ENCODE measurements around the gene LAMB2. TPM values are rescaled to one million over a fixed set of nuclear protein-coding genes. Genes with fewer than 3 reads are reported as not detected.

The LAMB2 gene
- total RNA-seq, 1 experiment from 2014 or later, result 43.6 TPM

DNA sequence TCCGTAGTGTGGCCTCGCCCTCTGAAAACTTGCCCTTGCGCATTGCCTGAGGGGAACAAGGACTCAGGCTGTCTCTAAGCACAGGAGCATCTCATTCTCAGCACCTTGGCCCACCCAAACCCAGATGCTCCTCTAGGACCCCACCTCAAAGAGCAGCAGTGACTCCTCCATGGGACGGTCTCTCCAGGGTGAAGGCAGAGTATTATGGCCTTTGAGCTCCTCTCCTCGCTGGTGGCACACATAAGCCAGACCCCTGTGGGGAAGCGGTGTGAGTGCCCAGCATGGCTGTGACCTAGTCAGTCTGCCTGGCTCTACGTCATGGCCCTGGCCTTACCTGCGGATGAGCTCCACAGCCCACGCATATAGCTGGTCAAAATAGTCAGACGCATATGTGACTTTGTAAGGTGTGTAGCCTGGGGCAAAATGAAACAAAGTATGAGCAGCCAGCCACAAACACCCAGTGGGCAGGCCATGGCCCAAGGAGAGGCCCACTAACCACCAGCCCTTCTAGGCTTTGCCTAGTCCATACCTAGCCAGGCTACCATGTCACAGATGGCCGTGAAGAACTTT lies 32.7 kb downstream of the LAMB2 start:
- in situ Hi-C loops (cut with HindIII; ENCODE audit: low pct_unique_long_range_greater_than_20kb, low sequenced_read_pairs), result no loop called here
- no peak for DNase-seq (ENCODE audit: low read depth, low spot score)

DNA sequence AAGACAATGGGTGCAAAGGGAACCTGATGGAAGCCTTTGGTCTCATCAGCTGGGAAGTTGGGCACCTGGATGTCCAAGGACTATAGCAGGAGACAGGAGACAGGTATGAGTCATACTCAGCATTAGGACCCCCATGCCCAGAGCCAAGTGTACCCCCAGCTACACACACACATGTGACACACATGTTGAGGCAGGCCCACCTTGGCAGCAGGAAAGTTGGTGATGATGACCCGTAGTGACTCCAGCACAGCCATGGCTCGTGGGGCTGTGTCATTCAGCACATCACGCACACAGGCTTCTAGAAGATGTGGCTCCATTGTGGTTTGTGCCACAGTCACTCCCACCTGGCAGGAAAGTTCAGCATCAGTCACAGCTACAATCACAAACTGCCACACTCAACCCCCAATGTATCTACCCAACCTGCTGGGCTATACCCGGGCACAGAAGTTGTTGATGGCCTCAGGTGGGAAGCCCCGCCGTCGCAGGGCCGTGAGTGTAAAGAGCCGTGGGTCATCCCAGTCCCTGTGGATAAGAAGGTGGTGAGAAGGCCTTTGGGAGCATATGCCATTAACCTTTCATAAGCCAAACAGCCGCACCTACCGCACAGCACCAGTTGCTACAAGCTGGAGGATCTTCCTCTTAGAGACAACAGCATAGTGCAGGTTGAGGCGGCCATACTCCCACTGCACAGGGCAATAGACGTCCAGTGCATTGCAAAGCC lies 33.8 kb downstream of the LAMB2 start:
- in situ Hi-C loops (cut with HindIII; ENCODE audit: low pct_unique_long_range_greater_than_20kb, low sequenced_read_pairs), result no loop called here

DNA sequence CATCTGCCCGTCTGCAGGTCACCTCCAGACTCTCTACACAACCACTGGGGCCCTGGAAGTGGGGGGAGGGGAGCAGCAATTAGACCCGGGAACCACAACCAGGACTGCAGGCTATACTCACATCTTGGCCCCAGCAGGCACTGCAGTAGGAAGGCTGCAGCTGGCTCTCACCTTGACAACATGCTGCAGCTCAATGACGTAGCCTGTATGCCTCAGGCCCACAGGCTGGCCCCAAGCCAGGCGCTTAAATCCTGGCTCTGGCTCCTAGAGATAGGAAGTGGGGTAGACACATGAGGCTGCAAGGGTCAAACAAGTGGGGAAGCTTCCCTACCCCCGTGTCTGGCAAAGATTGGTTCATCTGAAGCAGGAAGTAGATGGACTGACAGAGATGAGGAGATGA lies 34.4 kb downstream of the LAMB2 start:
- in situ Hi-C loops (cut with HindIII; ENCODE audit: low pct_unique_long_range_greater_than_20kb, low sequenced_read_pairs), result no loop called here
- no peak for DNase-seq (ENCODE audit: low read depth, low spot score)

More for the DNA sequence above, 33.8 kb downstream of the LAMB2 start:
- DNase-seq (ENCODE audit: low read depth, low spot score), result no peak

DNA sequence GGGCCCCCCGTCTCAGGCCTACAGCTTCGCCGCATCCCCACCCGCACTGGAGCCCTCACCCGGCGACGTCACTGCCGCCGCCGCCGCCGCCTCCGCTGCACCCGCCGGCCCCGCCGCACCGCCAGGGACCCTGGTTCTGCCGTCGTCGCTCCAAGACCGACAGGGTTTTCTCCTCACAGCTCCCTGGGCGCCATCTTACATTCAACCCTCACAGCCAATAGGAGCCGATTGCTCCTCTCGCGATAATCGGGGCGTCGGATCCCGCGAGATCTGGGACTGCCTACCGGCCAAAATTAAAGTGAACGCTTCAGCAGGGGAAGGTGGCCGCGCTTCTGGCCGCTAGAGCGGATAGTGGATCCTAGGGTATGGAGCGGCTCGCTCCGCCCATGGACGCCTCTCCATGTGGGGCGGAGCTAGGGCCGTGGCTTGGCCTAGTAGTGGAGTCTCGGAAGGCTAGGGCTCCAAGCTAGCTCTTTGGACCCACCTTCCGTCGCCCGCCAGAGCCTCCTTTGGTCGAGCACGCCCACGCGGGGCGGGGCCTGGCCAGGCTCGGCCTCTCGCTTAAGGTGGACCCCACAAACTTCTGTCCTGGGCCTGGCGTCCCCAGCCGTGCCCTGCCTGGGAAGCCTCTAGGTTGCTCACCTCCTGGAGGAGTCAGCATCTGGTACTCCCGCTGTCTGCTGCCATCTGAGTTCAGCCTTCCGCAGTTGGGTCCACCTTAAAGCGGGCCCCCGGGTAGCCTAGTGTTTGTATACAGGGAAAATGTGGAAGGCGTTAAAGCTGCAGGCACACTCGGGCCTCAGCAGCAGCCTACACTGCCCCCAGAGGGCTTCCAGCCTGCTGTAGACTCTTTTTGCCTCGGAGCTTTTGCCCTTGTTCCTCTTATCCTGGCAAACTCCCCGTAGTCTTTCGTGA lies 38.7 kb downstream of the LAMB2 start, which contains the start of gene QRICH1:
Gene QRICH1 (minus strand): TSS at position 219 of the 915 bp plus-strand sequence. CDS start 17,054 bp downstream, outside the sequence.
- in situ Hi-C loops (cut with HindIII; ENCODE audit: low pct_unique_long_range_greater_than_20kb, low sequenced_read_pairs), result no loop called here
- DNase-seq (ENCODE audit: low read depth, low spot score), result peak; percentile 99

DNA sequence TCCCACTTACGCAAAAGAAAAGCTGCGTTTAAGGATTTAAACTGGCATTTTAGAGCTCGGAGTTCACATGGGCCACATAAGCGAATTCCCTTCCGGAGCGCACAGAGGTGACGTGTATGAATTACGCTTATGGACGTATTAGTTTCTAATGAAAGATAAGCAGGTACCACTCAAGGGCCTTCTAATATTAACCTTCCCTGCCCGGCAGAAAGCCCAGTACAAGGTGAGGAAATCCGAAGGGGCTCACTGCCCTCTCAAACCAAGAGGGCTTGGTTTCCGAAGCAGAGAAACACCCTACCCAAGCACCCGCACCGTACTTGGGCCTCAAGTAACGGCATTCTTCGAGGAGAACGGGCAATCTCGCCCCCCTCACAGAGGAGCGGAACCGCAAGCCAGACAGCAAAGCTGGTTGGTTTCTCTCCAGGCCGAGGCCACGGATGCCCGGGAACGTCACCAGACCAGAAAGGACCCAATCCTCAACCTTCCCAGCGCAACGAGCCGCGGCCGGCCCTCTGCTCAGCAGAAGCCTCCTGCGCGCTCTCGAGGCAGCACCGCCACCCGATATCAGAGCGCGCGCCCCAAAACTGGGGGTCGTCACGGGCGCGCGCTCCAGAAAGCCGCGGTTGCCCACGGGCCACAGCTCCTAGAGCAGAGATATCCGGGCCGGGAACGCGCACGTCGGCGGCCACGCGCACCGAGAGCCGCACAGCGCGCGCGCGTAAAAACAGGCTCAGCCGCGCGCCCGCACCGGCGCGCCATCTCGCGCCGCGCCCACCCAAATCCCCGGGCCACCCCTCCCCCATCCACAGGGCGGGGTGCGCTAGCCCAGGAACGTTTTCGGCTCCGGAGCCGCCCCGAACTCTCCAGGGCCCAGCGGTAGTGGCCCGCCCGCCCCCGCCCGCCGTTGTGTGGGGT lies 39.7 kb downstream of the LAMB2 start:
- DNase-seq (ENCODE audit: low read depth, low spot score), result peak; percentile 83
- in situ Hi-C loops (cut with HindIII; ENCODE audit: low pct_unique_long_range_greater_than_20kb, low sequenced_read_pairs), result no loop called here

DNA sequence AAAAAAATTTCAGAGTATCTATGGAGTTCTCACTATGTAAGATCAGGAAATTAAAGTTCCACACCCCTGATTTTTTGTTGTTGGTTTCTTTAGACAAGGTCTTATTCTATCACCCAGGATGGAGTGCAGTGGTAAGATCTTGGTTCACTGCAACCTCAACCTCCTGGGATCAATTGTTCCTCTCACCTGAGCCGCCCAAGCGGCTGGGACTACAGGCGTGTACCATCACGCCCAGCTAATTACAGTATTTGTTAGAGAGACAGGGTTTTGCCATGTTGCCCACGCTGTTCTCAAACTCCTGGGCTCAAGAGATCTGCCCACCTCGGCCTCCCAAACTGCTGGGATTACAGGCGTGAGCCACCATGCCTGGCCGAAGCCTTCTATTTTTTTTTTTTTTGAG lies 51.4 kb downstream of the LAMB2 start:
- DNase-seq (ENCODE audit: low read depth, low spot score), result no peak
- in situ Hi-C loops (cut with HindIII; ENCODE audit: low pct_unique_long_range_greater_than_20kb, low sequenced_read_pairs), result no loop called here

DNA sequence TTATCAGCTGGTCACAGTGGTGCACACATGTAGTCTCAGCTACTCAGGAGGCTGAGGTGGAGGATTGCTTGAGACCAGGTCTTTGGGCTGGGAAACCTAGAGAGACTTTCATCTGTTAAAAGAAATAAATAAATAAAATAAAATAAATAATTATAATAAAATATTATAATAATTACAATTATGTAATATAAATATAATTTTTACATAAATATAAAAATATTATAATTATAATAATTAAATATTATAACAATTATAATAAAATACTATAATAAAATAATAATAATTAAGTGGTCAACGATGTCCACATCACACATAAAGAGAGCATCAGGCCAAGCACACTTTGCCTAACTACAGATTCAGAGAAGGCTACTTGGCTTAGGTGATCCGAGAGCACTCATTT lies 53.6 kb downstream of the LAMB2 start:
- DNase-seq (ENCODE audit: low read depth, low spot score), result no peak
- in situ Hi-C loops (cut with HindIII; ENCODE audit: low pct_unique_long_range_greater_than_20kb, low sequenced_read_pairs), result no loop called here

DNA sequence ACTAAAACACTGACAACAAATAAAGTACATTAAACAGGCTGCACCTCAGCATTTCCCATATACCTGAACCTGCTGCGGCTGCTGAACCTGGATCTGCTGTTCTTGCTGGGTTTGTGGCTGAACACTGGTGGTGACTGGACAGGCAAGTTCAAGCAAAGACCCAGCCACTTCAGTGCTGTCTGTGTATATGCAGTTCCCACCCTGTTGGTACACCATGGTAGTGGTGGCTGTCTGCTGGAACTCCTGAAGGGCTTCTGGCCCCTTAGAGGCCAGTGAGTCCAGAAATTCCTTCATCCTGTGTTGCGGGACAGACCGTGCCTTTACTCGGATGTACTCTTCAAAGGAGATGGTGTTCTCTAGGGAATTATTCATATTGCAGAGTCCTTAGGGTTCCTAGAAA lies 56.2 kb downstream of the LAMB2 start:
- in situ Hi-C loops (cut with HindIII; ENCODE audit: low pct_unique_long_range_greater_than_20kb, low sequenced_read_pairs), result no loop called here
- no peak for DNase-seq (ENCODE audit: low read depth, low spot score)

DNA sequence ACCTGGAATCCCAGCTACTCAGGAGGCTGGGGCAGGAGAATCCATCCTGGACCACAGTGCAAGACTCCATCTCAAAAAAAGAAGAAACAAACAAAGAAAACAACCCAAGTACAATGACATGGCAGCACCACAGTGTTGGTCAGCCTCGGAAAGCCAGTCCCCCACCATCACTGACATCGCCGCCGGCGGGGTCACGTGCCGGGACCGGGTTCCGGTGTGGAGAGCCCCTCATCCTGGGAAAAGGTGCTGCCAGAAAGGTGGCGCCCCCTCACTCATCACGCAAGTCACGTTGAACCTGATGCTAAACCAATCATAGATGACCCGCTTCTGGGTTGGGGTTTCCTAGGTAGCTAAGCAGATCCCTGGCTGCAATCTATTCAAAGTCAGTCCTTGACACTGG lies 56.7 kb downstream of the LAMB2 start:
- in situ Hi-C loops (cut with HindIII; ENCODE audit: low pct_unique_long_range_greater_than_20kb, low sequenced_read_pairs), result no loop called here
- DNase-seq (ENCODE audit: low read depth, low spot score), result no peak

Small RNA genes within 50 kb of the gene (small RNA-seq; reads per million reads assigned to genes)
- 0 reads per million in 2 experiments for gene RN7SL182P

Other genes starting within 250 kb of the LAMB2 start
- gene SLC25A20, start 234.2 kb downstream of the LAMB2 start, total RNA-seq (2014; rRNA removed; shearing (Covaris generic)), result 21.4 and 26.5 TPM in 2 replicates
- 138 and 143 TPM in 2 replicates for gene ARIH2, start 214.2 kb downstream of the LAMB2 start, total RNA-seq (2014; rRNA removed; shearing (Covaris generic))
- gene P4HTM, start 142.8 kb downstream of the LAMB2 start, total RNA-seq (2014; rRNA removed; shearing (Covaris generic)), result not detected in 2 replicates
- gene WDR6, start 125.7 kb downstream of the LAMB2 start, total RNA-seq (2014; rRNA removed; shearing (Covaris generic)), result 25.7 and 27.3 TPM in 2 replicates
- gene DALRD3, start 114.5 kb downstream of the LAMB2 start, total RNA-seq (2014; rRNA removed; shearing (Covaris generic)), result 35.6 and 41.5 TPM in 2 replicates
- 174 and 216 TPM in 2 replicates for gene NDUFAF3, start 110.9 kb downstream of the LAMB2 start, total RNA-seq (2014; rRNA removed; shearing (Covaris generic))
- 463 and 511 TPM in 2 replicates for gene IMPDH2, start 103.7 kb downstream of the LAMB2 start, total RNA-seq (2014; rRNA removed; shearing (Covaris generic))
- 58.0 and 75.3 TPM in 2 replicates for gene QRICH1, start 39.0 kb downstream of the LAMB2 start, total RNA-seq (2014; rRNA removed; shearing (Covaris generic))
- 228 and 236 TPM in 2 replicates for gene QARS1, start 28.3 kb downstream of the LAMB2 start, total RNA-seq (2014; rRNA removed; shearing (Covaris generic))
- gene USP19, start 12.2 kb downstream of the LAMB2 start, total RNA-seq (2014; rRNA removed; shearing (Covaris generic)), result 63.3 and 66.0 TPM in 2 replicates
- gene CCDC71, start 33.3 kb upstream of the LAMB2 start, total RNA-seq (2014; rRNA removed; shearing (Covaris generic)), result 25.3 and 25.5 TPM in 2 replicates
- gene KLHDC8B, start 38.5 kb upstream of the LAMB2 start, total RNA-seq (2014; rRNA removed; shearing (Covaris generic)), result 12.2 and 15.8 TPM in 2 replicates
- gene C3orf62, start 144.2 kb upstream of the LAMB2 start, total RNA-seq (2014; rRNA removed; shearing (Covaris generic)), result 1.7 and 2.1 TPM in 2 replicates
- gene USP4, start 207.0 kb upstream of the LAMB2 start, total RNA-seq (2014; rRNA removed; shearing (Covaris generic)), result 11.8 and 12.4 TPM in 2 replicates
- gene GPX1, start 225.3 kb upstream of the LAMB2 start, total RNA-seq (2014; rRNA removed; shearing (Covaris generic)), result 28.7 and 29.0 TPM in 2 replicates